NCI-H510A (cell line): Measurements from ENCODE around the gene DSC2.
A peak's percentile ranks its signal among the peaks of the same experiment; 100 is the strongest.
"Not testable (repeated sequence)": the region's sequence is repeated elsewhere in the genome, so short reads cannot be mapped to it uniquely, and the experiment has no call there.

Source experiments
- DNase-seq: peaks from one replicate; lab custom pipeline; 2025; lab: John Stamatoyannopoulos, UW

DSC2 gene

DNA sequence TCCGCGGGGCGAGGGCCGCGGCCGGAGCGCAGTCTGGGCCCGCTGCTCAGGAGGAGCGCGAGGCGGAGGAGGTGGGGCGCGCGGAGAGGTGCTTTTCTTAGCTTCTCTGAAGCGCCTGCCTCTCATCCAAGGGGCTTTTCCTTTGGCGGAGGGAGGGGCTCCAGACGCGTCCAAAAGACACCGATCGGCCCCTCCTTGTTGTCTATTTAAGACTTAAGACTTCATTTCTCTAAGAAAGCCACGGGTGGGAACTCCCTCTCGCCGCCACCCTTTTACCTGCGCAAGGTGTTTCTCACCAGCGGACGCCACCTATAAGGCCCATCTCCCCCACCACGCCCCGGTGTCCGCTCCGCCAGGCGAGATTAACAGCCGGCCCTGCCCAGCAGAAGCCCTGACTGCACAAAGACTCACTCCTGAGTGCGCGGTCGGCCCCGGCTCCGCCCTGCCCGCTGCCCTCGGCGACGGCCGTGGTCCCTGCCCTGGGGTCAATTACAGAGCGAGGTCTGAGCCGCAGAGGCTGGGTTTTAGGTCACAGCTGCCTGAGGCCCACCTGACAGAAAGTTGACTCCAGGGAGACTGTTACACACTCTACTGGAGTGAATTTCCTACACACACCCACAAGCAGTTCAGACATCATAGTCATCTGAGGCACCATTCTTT lies at the start of gene DSC2:
DSC2 (minus strand) TSS at position 397 of the 660 bp plus-strand sequence. CDS start 450 bp downstream, outside the sequence.
- peak; percentile 75 for DNase-seq

DNA sequence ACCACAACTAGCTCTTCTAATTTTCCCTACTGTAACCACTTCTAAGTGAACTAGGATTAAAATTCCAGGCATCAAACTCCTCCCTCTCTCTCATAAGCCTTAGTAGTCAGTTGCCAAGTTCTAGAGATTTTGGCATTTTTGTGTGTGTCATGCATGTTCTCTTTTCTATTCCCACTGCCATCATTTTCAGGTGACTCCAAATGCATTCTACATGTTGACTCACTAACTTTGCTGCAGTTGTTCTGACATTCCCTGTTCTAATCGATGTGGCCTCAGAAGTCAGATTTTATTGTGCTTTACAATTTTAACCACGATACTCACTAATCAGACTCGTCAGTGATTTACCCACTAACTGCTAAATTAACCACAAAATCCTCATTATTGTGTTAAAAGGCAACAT lies 47.1 kb upstream of the DSC2 start:
- DNase-seq, result no peak

DNA sequence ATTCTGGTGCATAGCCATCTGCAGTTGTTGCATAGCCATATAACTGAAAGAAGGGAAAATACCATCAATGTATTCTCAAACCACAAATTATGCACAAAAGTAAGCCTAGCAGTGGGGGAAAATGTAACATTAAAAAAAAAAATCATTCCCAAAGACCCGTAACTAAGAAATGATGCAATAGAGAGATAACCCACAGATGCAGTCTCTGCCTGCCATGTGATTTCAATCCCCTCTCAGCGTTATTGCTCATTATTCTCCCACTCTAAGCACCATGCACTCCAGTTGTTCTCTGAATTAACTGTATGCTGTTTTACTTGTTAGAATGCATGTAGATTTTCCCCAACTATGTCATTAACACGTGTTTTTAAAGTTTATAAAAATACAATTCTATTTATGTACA lies 46.4 kb upstream of the DSC2 start:
- no peak for DNase-seq

DNA sequence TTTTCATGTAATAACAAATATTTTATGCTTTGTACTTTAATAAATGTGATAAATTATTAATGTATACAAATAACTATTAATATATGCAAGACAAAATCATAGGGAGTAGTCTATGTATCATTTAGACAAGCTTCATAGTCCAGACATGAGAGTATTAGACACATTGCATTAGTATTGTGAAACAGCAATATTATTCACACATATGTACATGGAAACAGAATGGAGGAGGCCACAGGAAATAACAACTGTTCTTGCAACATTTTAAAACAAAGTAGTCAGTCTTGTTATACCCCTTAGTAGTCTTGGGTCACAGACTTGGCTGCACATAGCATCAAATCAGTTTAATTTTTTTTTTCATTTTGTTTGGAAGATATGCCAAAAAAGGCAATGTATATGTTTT lies 44.6 kb upstream of the DSC2 start:
- no peak for DNase-seq

DNA sequence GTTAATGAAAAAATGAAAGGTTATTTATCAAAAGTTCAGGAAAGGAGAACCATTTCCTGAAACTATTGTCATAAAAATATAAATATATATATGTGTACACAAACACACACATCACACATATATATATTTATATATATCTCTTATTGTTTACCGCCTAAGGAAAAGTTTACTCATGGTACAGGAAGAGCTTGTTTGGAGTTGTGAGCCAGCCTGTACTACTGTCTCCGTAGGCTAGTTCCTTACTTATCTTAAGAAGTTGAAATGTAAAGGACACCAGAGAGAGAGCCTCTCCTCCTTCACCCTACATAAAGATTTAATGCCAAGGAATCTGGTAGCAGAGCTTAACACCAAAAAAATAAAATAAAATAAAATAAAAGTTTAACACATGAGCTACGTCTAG lies 40.8 kb upstream of the DSC2 start:
- no peak for DNase-seq

DNA sequence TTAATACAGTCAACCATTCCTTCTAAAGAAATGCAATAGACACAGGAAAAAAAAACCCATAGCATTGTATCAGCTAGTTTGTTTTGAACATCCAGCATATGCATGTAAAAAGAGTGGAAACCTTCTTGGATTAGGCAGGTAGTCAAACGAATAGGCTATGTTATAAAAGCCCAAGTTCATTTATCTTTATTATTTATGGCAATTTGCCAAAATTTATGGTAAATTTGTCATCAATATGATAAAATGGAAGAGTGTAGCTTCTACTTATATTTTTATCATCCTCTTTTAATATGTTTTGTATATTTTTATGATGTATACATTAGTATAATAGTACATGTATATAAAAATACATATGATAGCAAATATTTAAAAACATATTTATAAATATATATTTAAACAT lies 36.5 kb upstream of the DSC2 start:
- no peak for DNase-seq

DNA sequence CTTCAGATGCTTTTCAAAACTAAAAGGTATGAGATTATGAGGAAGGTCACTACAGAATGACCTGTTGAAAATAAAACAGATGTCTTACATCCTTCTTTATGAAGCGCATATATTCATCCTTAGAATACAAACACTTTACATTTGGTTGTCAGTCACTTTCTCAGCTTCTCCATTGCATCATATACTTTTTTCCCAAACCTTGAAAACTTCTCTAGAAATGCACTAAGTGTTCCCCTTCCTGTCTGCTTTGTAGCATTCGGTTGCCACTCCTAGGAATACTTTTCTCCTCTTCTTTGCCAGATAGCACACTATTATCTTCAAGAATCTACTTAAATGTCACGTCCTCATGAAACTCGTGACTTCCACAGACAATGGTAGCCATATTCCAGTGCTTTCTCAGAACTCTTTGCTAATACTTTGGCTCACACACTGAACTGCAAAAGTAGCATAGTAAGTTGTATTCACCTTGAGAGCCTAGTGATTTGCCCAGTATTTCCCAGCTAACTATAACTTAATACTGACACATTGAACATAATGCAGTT lies 32.8 kb upstream of the DSC2 start:
- DNase-seq, result no peak

DNA sequence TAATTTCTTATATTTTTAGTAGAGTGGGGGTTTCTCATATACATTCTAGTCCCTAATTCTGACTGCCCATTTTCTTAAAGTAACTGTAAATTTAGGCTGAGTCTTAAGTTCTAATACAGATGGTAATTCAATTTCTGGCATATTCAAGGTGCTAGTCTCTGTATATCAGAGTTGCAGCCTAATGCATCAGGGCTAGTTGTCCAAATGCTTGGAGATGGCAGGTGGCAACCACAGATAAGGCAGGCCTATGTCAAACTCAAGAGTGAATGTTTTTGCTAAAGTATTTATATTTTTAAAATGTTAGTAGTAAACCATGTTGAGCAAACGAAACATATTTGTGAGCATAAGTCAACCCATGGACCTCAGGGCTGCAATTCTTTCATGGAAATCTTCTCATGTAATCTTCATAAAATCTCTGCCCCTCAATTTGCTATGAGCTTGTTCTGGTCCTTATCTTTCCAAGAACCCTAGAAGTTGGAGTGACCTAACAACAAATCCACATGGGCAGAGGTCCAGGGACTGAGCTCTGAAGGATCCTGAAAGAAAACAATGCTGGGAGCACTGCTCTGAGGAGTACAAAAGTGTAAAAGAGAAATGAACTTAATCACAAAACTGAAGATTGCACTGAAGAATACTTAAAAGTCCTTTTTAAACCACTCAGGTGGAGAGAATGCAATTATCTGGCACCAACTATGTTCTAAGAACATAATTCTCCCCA lies 27.3 kb upstream of the DSC2 start:
- no peak for DNase-seq

DNA sequence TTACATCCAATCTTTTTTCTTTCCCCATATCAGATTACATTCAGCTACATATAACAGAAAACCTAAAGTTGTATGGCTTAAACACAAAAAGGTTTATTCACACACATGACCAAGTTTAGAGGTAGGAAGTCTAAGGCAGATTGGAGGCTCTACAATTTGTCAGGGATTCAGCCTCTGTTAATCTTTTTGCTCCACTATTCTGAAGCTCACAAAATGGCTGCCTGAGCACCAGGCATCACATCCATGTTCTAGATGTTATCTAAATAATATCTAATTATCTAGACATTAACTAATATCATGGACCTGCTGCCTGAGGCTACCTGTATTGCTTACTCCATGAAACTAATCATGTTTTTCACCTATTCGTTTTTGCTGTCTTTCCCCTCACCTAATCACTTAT lies 23.7 kb upstream of the DSC2 start:
- no peak for DNase-seq

DNA sequence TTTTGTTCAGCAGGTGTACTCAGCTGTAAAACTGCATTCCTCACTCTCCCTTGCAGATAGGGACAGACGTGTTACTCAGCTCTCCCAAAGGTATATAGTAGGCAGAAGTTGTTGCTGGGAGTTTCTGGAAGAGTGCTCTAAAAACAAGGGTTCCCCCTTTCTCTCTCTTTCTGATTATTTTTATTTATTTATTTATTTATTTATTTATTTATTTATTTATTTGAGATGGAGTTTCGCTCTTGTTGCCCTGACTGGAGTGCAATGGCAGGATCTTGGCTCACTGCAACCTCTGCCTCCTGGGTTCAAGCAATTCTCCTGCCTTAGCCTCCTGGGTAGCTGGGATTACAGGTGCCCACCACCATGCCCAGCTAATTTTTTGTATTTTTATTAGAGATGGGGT lies 20.9 kb upstream of the DSC2 start:
- DNase-seq, result not testable (repeated sequence)

DNA sequence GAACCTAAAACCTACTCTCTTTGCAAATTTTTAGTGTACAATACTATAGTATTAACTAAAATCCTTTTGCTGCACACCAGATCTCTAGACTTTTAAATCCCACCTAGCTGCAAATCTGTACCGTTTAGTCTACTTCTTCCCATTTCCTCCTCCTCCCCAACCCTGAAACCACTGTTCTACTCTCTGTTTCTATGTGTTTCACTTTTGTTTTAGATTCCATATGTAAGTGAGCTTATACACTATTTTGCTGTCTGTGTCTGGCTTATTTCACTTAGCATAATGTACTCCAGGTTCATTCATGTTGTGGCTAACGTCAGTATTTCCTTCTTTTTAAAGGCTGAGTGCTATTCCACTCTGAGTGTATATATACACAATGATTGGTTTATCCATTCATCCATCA lies 18.4 kb upstream of the DSC2 start:
- no peak for DNase-seq

DNA sequence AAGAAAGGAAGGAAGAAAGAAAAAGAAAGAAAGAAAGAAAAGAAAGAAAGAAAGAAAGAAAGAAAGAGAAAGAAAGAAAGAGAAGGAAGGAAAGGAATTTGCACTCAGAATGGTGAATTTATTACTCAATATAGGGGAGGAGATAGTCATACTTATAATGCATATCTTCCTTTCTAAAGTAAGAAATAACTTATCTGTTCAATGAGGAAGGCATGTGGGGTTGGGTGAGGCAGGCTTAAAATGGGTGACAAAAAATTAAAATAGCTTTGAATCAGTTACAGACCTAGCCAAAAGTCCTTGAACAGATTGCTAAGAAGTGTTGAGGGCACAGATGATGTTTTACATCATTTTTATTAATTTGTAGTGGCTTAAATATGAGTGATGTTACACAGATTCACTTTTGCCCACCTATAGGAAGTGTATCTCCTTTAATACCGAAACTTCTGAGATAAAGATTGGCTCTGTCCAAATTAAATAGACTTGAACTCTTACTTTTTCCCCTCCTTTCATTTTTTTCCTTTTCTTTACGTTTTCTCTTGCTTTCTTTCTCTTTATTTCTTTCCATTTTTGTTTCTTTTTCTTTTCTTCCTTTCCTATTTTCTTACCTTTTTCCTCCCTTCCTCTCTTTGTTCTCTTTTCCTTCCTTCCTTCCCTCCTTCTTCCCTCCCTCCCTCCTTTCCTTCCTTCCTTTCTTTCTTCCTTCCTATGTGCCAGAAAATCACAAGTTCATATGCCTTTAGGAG lies 14.8 kb upstream of the DSC2 start:
- no peak for DNase-seq

DNA sequence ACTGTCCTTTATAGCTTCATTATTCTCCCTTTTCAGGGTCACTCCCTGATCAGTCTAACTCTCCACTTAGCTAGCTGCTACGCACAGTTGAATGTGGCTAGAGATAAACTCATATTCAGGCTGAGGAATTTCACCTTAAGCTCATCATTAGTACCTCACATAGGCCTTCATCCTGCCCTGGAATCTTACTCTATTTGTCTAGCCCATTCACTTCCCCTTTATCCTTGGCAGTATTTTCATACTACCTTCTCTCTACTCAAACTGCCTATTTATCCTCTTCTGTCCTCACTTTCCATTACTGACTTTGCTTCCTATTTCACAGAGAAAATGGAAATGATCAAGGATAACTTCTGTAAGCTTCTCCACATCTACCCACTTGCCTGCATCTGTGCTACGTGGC lies 10.6 kb upstream of the DSC2 start:
- no peak for DNase-seq

DNA sequence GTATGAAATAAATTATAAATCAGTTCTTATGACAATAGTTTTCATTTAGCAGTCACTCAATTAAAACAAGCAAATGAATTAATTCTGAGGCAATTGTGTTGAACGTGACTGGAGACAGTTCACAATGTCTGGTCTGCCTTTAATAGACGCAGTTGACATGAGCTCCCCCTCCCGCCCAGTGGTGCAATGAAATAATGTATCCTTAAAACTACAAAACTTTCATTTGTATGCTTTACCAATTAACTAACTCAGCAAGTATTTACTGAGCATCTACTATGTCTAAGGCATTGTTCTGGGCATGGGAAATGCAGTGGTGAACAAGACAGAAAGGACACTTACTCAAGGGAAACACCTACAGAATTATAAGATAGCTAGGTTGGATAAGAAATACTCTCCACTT lies 3.5 kb upstream of the DSC2 start:
- no peak for DNase-seq

DNA sequence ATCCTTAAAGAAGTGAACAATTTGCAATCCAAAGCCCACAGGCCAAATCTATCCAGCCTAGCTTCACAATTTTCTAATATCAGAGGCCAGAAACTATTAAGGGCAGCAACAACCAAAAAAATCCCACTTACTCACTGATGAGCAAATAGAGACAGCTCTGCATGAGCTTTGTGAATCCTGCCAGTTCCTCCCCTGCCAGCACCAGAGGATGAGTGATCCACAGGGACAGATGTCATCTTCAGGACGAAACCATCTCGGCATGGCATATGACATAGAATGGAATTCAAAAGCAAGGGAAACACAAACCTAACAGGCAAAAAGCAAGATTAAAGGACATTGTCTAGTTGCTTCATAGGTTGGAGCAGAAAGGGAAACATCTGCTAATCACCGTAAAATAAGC lies 2.2 kb upstream of the DSC2 start:
- DNase-seq, result no peak

DNA sequence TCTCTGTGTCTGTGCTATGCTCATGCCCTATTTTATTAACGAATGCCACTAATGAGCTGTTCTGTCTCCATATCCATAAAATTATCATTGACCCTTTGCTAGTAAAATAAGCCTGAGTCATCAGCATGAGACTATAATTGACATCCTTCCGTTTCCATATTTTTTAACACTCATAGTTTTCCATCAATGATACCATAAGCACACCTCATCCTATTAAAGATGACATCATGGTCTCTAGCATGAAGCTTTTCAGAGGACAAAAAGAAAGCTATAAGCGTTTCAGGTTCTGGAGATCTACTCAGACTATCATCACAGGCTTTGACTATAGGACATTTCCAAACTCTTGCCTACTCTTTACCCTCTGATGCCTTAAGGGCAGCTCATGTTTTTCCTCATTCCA lies 1.2 kb upstream of the DSC2 start:
- DNase-seq, result no peak

DNA sequence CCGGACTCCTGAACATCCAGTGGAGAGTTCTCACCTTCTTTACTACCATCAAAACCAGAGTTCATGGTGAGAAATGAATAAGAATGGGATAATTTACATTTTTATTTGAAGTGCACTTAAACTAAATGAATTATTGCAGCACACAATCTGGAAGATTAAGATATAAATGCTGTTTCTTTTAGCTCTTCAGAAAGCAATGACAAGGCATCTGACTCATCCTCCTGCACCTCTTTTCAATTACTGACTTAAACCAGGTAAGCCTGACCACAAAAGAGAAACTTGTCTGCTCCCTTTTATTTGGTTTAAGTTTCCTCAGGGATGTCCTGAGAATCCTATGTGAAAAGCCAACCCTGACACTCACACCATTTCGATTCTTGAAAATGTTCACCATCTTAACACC lies 720 bp upstream of the DSC2 start:
- no peak for DNase-seq

DNA sequence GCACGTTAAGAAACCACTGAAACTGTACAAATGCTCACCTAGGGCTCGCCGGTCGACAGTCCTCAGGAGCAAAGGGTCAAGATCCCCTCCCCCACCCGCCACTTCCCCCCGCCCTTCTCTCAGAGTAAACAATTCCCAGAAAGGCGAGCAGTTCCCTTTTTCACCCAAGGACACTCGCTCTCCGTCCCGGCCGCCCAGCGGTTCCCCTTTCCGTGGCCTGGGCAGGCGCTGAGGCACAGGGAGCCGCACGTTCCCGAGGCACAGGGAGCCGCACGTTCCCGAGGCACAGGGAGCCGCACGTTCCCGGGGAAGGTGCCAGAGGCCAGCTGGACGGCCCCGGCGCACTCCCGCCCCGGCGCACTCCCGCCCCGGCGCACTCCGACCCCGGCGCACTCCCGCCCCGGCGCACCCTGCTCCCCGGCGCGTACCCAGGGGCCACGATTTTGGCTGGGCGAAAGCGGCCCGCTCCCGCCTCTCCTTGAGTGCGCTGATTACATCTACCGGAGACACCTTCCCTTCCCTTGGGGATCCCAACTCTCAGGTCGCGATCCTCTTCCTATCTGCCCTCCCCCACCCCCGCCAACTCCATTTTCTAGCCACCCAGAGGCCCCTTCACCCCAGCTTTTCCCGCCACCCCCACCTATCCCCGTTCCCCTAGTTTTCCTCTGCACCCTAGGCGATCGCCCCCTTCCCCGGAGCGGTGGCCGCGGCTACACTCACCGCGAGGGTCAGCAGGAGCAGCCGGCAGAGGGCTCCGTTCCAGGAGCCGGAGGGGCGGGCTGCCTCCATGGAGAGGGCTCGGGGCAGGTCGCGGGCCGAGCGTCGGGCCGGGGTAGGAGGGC lies 817 bp downstream of the DSC2 start:
- DNase-seq, result peak; percentile 85

DNA sequence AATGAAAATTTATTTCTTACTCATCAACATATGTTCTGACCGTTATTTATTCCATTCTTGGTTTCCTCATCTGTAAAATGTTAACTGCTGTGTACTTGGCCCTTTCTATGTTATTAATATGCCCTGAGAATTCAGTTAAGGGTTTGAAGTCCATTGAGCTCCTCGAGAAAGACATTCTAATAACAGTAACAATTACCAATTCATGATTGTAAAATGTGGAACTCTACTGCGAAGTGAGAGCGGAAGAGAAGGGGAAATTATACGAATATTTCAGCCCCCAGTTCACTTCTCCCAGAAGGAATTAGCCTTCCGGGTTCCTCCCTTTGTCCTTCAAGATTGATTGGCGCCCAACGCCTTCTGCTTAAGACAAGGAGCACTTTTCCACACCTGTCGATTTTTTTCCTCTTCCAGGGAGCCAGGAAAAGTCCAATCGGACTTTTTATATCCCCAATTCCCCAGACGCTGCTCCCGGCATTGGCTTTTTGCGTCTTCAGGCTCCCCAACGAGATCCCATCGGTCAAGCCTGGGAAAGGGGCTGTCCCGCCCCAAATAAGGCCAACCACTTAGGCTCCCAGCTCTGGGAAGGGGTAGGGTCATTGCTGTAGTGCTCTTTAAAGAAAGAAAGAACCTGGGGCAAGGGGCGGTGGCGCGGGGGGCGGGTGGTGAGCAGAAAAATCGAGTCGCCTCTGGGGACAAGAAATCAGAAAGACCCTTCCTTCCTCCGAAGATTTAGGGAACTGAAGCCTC lies 1.6 kb downstream of the DSC2 start:
- DNase-seq, result peak; percentile 51

DNA sequence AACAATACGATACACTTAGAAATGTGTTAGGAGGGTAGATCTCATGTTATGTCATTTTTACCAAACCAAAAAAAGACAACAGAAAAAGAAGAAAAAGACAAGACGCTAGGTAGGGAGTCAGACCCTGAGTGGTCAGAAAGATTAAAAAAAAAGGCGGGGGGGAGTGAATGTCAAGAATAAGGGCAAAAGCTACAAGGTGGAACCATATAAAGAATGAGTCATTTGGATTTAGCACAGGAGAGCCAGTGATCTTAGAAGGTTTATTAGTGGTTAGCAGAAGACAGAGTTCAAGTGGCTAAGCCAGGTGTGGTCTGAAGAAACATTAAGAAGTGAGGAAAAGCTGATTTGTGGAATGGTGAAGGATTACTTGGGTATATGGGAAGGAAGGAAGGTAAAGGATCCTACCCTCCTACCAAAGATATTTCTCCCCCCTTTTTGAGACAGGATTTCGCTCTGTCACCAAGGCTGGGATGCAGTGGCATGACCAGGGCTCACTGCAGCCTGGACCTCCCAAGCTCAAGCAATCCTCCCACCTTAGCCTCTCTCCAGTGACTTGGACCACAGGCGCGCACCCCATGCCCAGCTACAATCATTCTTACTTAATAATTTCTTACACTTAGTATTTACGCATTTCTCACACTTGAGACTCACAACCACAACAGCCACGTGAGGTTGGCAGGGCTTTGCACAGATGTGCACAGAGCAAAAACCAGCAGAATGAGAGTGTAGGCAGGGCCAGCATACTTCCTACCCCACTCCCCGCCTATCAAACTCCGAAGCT lies 2.6 kb downstream of the DSC2 start:
- no peak for DNase-seq

DNA sequence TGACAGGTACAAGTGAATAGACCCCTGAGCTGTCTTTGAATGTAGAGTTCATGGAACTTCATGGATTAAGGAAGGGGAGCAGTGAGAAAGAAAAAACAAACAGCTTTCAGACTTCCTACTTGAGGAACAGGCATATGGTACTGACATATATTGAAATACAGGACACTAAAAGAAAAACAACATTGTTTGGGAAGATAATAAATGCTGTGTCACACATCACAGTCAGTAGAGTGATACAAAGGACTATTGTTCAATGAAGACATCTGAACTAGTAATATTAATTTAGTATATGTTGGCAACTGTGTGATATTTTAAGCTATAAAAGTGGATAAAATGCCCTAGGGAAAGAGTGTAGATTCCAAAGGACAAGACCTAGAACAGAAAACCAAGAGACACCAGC lies 3.3 kb downstream of the DSC2 start:
- no peak for DNase-seq
